Hepatocyte (in vitro differentiated cells): Measurements from ENCODE around the gene TMCC3. TPM values are rescaled to one million over a fixed set of nuclear protein-coding genes. Genes with fewer than 3 reads are reported as not detected.

Experiments used
- DNase-seq: peaks from one replicate; pipeline ENCODE4 v3.0.0-alpha.2; 2016; ENCODE audit warnings: low spot score
- H2AFZ ChIP-seq: fragments of 200-600 bp; sonication (generic); 2 replicates; pipeline ENCODE4 v1.6.0; 2016; ENCODE audit warnings: antibody characterized with exemption, mild to moderate bottlenecking
- H3K27ac ChIP-seq: fragments of 200-600 bp; sonication (generic); 2 replicates; pipeline ENCODE4 v1.5.1; 2016; ENCODE audit warnings: mild to moderate bottlenecking
- H3K27me3 ChIP-seq: fragments of 200-600 bp; sonication (generic); 2 replicates; pipeline ENCODE4 v1.6.1; 2016
- H3K36me3 ChIP-seq: fragments of 200-600 bp; sonication (generic); replicated peaks from 2 replicates; pipeline ENCODE4 v1.5.1; 2016; ENCODE audit warnings: low read depth; ENCODE audit not compliant: insufficient read depth
- H3K4me1 ChIP-seq: fragments of 200-600 bp; sonication (generic); 2 replicates; pipeline ENCODE4 v1.5.1; 2016; ENCODE audit warnings: mild to moderate bottlenecking, moderate library complexity; ENCODE audit not compliant: insufficient read depth
- H3K4me2 ChIP-seq: fragments of 200-600 bp; sonication (generic); 2 replicates; pipeline ENCODE4 v1.6.0; 2016
- H3K4me3 ChIP-seq: fragments of 200-600 bp; sonication (generic); 2 replicates; pipeline ENCODE4 v1.5.1; 2016; ENCODE audit warnings: mild to moderate bottlenecking
- H3K79me2 ChIP-seq: fragments of 200-600 bp; sonication (generic); 2 replicates; pipeline ENCODE4 v1.6.0; 2017; ENCODE audit warnings: mild to moderate bottlenecking
- H3K9me2 ChIP-seq: fragments of 200-600 bp; sonication (generic); replicated peaks from 2 replicates; pipeline ENCODE4 v1.6.0; 2017; ENCODE audit warnings: mild to moderate bottlenecking; ENCODE audit not compliant: insufficient read depth
- H3K9me3 ChIP-seq: fragments of 200-600 bp; sonication (generic); 2 replicates; pipeline ENCODE4 v1.5.1; 2016; ENCODE audit warnings: low read depth, mild to moderate bottlenecking
- H4K20me1 ChIP-seq: fragments of 200-600 bp; sonication (generic); 2 replicates; pipeline ENCODE4 v1.6.0; 2016; ENCODE audit warnings: mild to moderate bottlenecking; ENCODE audit not compliant: insufficient read depth, poor library complexity, severe bottlenecking
- EZH2 ChIP-seq: fragments of 200-600 bp; sonication (generic); IDR thresholded peaks from 2 replicates; pipeline ENCODE4 v1.6.1; 2016; ENCODE audit warnings: antibody characterized with exemption, mild to moderate bottlenecking, borderline replicate concordance
- EZH2phosphoT487 ChIP-seq: fragments of 200-600 bp; sonication (generic); IDR thresholded peaks from one replicate; pipeline ENCODE4 v1.6.1; 2018; ENCODE audit warnings: antibody characterized with exemption, mild to moderate bottlenecking, low read depth, moderate library complexity; ENCODE audit not compliant: unreplicated experiment, severe bottlenecking
- WGBS: methylation state at CpG from one replicate; pipeline ENCODE4 v1.1.6; 2016; ENCODE audit warnings: low lambda C conversion rate; ENCODE audit errors: missing lambda C conversion rate; 5-methylcytosine and 5-hydroxymethylcytosine counted together
- microRNA-seq: library from miRNA; unstranded; fragments of <30 nt; microRNA quantifications from one replicate; pipeline ENCODE4, GENCODE V29; 2017
- polyA plus RNA-seq: library from polyadenylated mRNA; unstranded; fragments of >200 nt; fragmentation: Nextera tagmentation; extraction: Ambion mirVana; gene quantifications from 2 replicates; pipeline ENCODE4 v1.2.1, GENCODE V29; 2016
- small RNA-seq: library from RNA; depleted of rRNA; stranded (forward); fragments of <200 nt; gene quantifications from one replicate; pipeline ENCODE3, GENCODE V24; 2014
- total RNA-seq: library from RNA; depleted of rRNA; stranded (reverse); fragments of >200 nt; gene quantifications from 2 replicates; pipeline ENCODE4 v1.2.3, GENCODE V29; 2014
- TF ChIP-seq, protein P1 (sequence below): fragments of 200-600 bp; sonication (generic); IDR thresholded peaks from 2 replicates; pipeline ENCODE4 v1.5.1; 2016; ENCODE audit warnings: antibody characterized with exemption, mild to moderate bottlenecking; ENCODE audit not compliant: poor library complexity

Gene TMCC3
- total and polyA plus RNA-seq, 2 experiments from 2014 or later = 4.0 to 7.8 TPM

DNA sequence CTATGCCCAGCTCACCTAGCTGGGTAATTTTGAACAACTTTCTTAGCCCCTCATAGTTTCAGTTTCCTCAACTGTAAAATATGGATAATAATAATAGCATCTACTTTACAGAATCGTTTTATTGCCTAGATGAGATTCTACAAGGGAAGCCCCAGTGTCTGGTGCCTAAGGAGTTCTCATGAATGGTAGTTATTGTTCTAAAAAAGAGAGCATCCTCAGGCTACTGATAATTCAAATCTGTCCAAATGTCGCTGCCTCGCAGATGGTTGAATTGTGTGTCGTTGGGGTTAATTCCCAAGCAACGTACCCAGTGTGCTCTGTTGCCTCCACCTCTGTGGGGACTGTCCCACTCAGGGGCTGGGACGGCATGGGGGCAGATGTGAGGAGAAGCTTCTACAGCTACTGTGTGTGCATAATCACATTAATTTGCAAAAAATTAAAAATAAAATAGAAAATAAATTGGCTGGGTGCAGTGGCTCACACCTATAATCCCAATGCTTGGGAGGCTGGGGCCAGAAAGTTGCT lies 119.1 kb downstream of the TMCC3 start:
- DNase-seq = no peak
- no peaks in the 10 kb centered on the region for H3K9me3 ChIP-seq
- no peaks in the 10 kb centered on the region for H3K9me2 ChIP-seq
- no peaks in the 10 kb centered on the region for H4K20me1 ChIP-seq
- 90% methylated on average over 6 of the region's 6 CpGs for WGBS
- H3K36me3 ChIP-seq = no peaks in the 10 kb centered on the region
- no peak overlapping the region for H3K4me2 ChIP-seq
- H3K27me3 ChIP-seq = peaks cover 3% of the 10 kb centered on the region
- no peak for TF ChIP-seq EZH2
- TF ChIP-seq, protein P1, sequence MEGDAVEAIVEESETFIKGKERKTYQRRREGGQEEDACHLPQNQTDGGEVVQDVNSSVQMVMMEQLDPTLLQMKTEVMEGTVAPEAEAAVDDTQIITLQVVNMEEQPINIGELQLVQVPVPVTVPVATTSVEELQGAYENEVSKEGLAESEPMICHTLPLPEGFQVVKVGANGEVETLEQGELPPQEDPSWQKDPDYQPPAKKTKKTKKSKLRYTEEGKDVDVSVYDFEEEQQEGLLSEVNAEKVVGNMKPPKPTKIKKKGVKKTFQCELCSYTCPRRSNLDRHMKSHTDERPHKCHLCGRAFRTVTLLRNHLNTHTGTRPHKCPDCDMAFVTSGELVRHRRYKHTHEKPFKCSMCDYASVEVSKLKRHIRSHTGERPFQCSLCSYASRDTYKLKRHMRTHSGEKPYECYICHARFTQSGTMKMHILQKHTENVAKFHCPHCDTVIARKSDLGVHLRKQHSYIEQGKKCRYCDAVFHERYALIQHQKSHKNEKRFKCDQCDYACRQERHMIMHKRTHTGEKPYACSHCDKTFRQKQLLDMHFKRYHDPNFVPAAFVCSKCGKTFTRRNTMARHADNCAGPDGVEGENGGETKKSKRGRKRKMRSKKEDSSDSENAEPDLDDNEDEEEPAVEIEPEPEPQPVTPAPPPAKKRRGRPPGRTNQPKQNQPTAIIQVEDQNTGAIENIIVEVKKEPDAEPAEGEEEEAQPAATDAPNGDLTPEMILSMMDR = no peak
- TF ChIP-seq EZH2phosphoT487 = no peak
- no peak overlapping the region for H2AFZ ChIP-seq
- no peak overlapping the region for H3K27ac ChIP-seq
- no peaks in the 10 kb centered on the region for H3K79me2 ChIP-seq
- H3K4me1 ChIP-seq = no peaks in the 10 kb centered on the region
- H3K4me3 ChIP-seq = no peak overlapping the region

DNA sequence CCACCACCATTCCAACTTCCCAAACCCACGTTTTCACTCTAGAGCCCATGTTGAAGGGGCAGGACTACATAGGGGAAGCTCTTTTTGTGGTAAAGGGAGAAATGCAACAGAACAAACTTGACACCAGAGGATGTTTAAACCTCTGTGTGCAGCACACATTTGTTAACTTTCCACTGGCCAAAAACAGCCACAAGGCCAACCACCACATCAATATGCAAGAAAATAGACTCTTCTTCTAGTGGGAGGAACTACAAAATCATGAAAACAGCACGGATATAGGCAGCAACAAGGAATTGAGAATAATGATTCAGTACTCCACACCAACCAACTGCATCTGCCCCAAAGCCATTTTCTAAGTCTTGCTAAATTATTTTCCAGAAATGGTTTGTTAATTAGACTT lies 124.4 kb downstream of the TMCC3 start:
- no peaks in the 10 kb centered on the region for H3K36me3 ChIP-seq
- TF ChIP-seq, protein P1 = no peak
- no peak for TF ChIP-seq EZH2
- TF ChIP-seq EZH2phosphoT487 = no peak
- H3K9me3 ChIP-seq = no peaks in the 10 kb centered on the region
- H3K4me1 ChIP-seq = no peaks in the 10 kb centered on the region
- H3K4me2 ChIP-seq = no peak overlapping the region
- no peak for DNase-seq
- H3K27me3 ChIP-seq = peaks cover 12% of the 10 kb centered on the region
- no peaks in the 10 kb centered on the region for H3K79me2 ChIP-seq
- H3K27ac ChIP-seq = no peak overlapping the region
- H4K20me1 ChIP-seq = no peaks in the 10 kb centered on the region
- 78% methylated on average over 2 of the region's 2 CpGs for WGBS
- H2AFZ ChIP-seq = no peak overlapping the region
- H3K4me3 ChIP-seq = no peak overlapping the region
- no peaks in the 10 kb centered on the region for H3K9me2 ChIP-seq

Small RNA genes lying within 50 kb of the gene (microRNA-seq; reads per million reads assigned to microRNA genes)
- not detected for gene MIR5700

Small RNA genes lying within 50 kb of the gene (small RNA-seq; reads per million reads assigned to genes)
- gene LSM3P2 (not detected), gene MIR5700 (not detected)

Other genes with a start within 250 kb of the TMCC3 start
- gene CEP83, start 190.7 kb downstream of the TMCC3 start, total RNA-seq = 9.0 and 20.1 TPM in 2 replicates
- 3.7 and 5.0 TPM in 2 replicates for gene CEP83, start 190.7 kb downstream of the TMCC3 start, polyA plus RNA-seq